ENCODE data around the gene SLC9B2.

GRCh38 chr4:103046416-103047290, 29.9 kb downstream of the SLC9B2 start:
- TF ChIP-seq, protein P1, sequence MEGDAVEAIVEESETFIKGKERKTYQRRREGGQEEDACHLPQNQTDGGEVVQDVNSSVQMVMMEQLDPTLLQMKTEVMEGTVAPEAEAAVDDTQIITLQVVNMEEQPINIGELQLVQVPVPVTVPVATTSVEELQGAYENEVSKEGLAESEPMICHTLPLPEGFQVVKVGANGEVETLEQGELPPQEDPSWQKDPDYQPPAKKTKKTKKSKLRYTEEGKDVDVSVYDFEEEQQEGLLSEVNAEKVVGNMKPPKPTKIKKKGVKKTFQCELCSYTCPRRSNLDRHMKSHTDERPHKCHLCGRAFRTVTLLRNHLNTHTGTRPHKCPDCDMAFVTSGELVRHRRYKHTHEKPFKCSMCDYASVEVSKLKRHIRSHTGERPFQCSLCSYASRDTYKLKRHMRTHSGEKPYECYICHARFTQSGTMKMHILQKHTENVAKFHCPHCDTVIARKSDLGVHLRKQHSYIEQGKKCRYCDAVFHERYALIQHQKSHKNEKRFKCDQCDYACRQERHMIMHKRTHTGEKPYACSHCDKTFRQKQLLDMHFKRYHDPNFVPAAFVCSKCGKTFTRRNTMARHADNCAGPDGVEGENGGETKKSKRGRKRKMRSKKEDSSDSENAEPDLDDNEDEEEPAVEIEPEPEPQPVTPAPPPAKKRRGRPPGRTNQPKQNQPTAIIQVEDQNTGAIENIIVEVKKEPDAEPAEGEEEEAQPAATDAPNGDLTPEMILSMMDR (IDR thresholded peaks at IDR 0.05): peak; percentile 71
- TF ChIP-seq POLR2AphosphoS5 (IDR thresholded peaks at IDR 0.05; ENCODE audit: low read depth, low read length) (no peak), NRF1 (IDR thresholded peaks at IDR 0.05; ENCODE audit: low read depth, low read length) (no peak), USF1 (IDR thresholded peaks at IDR 0.05; ENCODE audit: borderline replicate concordance, low read depth) (no peak), EZH2phosphoT487 (IDR thresholded peaks at IDR 0.05; ENCODE audit: borderline replicate concordance, low read depth) (no peak), SIN3A (IDR thresholded peaks at IDR 0.05; ENCODE audit: borderline replicate concordance, low read depth, low read length) (no peak), EP300 (IDR thresholded peaks at IDR 0.05; ENCODE audit: borderline replicate concordance in 1 of 2, low read depth in 1 of 2, low read length in 1 of 2) (no peak), RAD21 (IDR thresholded peaks at IDR 0.05; ENCODE audit: low read length) (peak; percentile 55), RCOR1 (IDR thresholded peaks at IDR 0.05; ENCODE audit: low read length) (no peak)
- TF ChIP-seq, protein P2, sequence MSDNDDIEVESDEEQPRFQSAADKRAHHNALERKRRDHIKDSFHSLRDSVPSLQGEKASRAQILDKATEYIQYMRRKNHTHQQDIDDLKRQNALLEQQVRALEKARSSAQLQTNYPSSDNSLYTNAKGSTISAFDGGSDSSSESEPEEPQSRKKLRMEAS (IDR thresholded peaks at IDR 0.05; ENCODE audit: low read depth): no peak
